Mesenchymal stem cell (in vitro differentiated cells and primary cell): Measurements from ENCODE around the gene GABRR2.

Experiments used
- DNase-seq: peaks from one replicate; pipeline ENCODE4 v3.0.0-alpha.2; 2013
- H2AFZ ChIP-seq: one replicate; pipeline ENCODE4 v1.6.1; 2013; ENCODE audit warnings: low read depth, mild to moderate bottlenecking, control low read depth, inconsistent platforms, low read length, moderate library complexity
- H2AK5ac ChIP-seq: 2 replicates; pipeline ENCODE4 v1.6.1; 2013; ENCODE audit warnings: low read length, moderate library complexity, mild to moderate bottlenecking, inconsistent platforms; ENCODE audit not compliant: severe bottlenecking
- H2BK120ac ChIP-seq: one replicate; pipeline ENCODE4 v1.6.1; 2013; ENCODE audit warnings: low read depth, mild to moderate bottlenecking, inconsistent platforms, low read length, moderate library complexity
- H2BK12ac ChIP-seq, 2 experiments: one replicate each; pipeline ENCODE4 v1.6.1; 2013; ENCODE audit warnings: inconsistent platforms in 2 of 2, low read length in 2 of 2, mild to moderate bottlenecking in 2 of 2, moderate library complexity in 2 of 2, control low read depth in 1 of 2
- H2BK15ac ChIP-seq: one replicate; pipeline ENCODE4 v1.6.1; 2013; ENCODE audit warnings: mild to moderate bottlenecking, low read depth, inconsistent platforms; ENCODE audit not compliant: poor library complexity, severe bottlenecking
- H2BK5ac ChIP-seq: 2 replicates; pipeline ENCODE4 v1.6.1; 2013; ENCODE audit warnings: low read depth, mild to moderate bottlenecking, low read length, control low read depth, inconsistent platforms; ENCODE audit not compliant: poor library complexity, severe bottlenecking
- H3K14ac ChIP-seq, 2 experiments: one replicate each; pipeline ENCODE4 v1.6.1; 2013; ENCODE audit warnings: inconsistent platforms in 2 of 2, low read length in 2 of 2, control low read depth in 1 of 2, mild to moderate bottlenecking in 1 of 2, moderate library complexity in 1 of 2
- H3K18ac ChIP-seq, 2 experiments: one replicate each; pipeline ENCODE4 v1.6.1; 2013; ENCODE audit warnings: inconsistent platforms in 2 of 2, low read length in 2 of 2, control low read depth in 1 of 2, low read depth in 1 of 2, mild to moderate bottlenecking in 1 of 2
- H3K23ac ChIP-seq, 2 experiments: one replicate each; pipeline ENCODE4 v1.6.1; 2013; ENCODE audit warnings: inconsistent platforms in 2 of 2, low read length in 2 of 2, mild to moderate bottlenecking in 2 of 2, moderate library complexity in 2 of 2, control low read depth in 1 of 2
- H3K27ac ChIP-seq: 2 replicates; pipeline ENCODE4 v1.5.1; 2013; ENCODE audit warnings: mild to moderate bottlenecking, moderate library complexity, low read length, control low read depth, inconsistent platforms; ENCODE audit not compliant: poor library complexity, severe bottlenecking
- H3K27me3 ChIP-seq, 2 experiments: 2 replicates each; pipeline versions ENCODE4 v1.6.1 to v1.7.0; 2013; ENCODE audit warnings: low read length in 2 of 2, mild to moderate bottlenecking in 2 of 2, moderate library complexity in 2 of 2, control low read depth in 1 of 2, inconsistent platforms in 1 of 2; ENCODE audit not compliant: control insufficient read depth in 1 of 2, insufficient read depth in 1 of 2
- H3K36me3 ChIP-seq, 2 experiments: 2 replicates each; pipeline versions ENCODE4 v1.6.1 to v1.7.0; 2013; ENCODE audit warnings: low read length in 2 of 2, control low read depth in 1 of 2, inconsistent platforms in 1 of 2, low read depth in 1 of 2, mild to moderate bottlenecking in 1 of 2; ENCODE audit not compliant: insufficient read depth in 2 of 2, control insufficient read depth in 1 of 2
- H3K4ac ChIP-seq, 2 experiments: one replicate each; pipeline ENCODE4 v1.6.1; 2013; ENCODE audit warnings: inconsistent platforms in 2 of 2, low read length in 2 of 2, mild to moderate bottlenecking in 2 of 2, moderate library complexity in 2 of 2, control low read depth in 1 of 2, low read depth in 1 of 2
- H3K4me1 ChIP-seq: 2 replicates; pipeline ENCODE4 v1.6.1; 2013; ENCODE audit warnings: low read depth, low read length, control low read depth; ENCODE audit not compliant: control insufficient read depth, insufficient read depth
- H3K4me2 ChIP-seq: 2 replicates; pipeline ENCODE4 v1.6.1; 2013; ENCODE audit warnings: low read length, mild to moderate bottlenecking, inconsistent platforms; ENCODE audit not compliant: poor library complexity, severe bottlenecking
- H3K4me3 ChIP-seq, 2 experiments: 2 replicates each; pipeline versions ENCODE4 v1.5.1 to v1.7.0; 2013; ENCODE audit warnings: low read length in 2 of 2, mild to moderate bottlenecking in 2 of 2, control low read depth in 1 of 2, low read depth in 1 of 2; ENCODE audit not compliant: insufficient read depth in 1 of 2
- H3K79me1 ChIP-seq: replicated peaks from 2 replicates; pipeline ENCODE4 v1.6.1; 2013; ENCODE audit warnings: mild to moderate bottlenecking, control low read depth, low read length, inconsistent platforms; ENCODE audit not compliant: poor library complexity, severe bottlenecking
- H3K9ac ChIP-seq: 2 replicates; pipeline ENCODE4 v1.7.0; 2013; ENCODE audit warnings: mild to moderate bottlenecking, low read length, moderate library complexity
- H3K9me3 ChIP-seq: 2 replicates; pipeline ENCODE4 v1.7.0; 2013; ENCODE audit warnings: mild to moderate bottlenecking, low read length; ENCODE audit not compliant: control insufficient read depth
- H4K8ac ChIP-seq: one replicate; pipeline ENCODE4 v1.6.1; 2013; ENCODE audit warnings: inconsistent platforms, mild to moderate bottlenecking, low read length, moderate library complexity
- H4K91ac ChIP-seq: one replicate; pipeline ENCODE4 v1.6.1; 2013; ENCODE audit warnings: mild to moderate bottlenecking, low read length, inconsistent platforms
- WGBS: methylation state at CpG from one replicate; pipeline ENCODE4 v1.1.7; 2013; ENCODE audit warnings: mixed read lengths; 5-methylcytosine and 5-hydroxymethylcytosine counted together

The GABRR2 gene

DNA sequence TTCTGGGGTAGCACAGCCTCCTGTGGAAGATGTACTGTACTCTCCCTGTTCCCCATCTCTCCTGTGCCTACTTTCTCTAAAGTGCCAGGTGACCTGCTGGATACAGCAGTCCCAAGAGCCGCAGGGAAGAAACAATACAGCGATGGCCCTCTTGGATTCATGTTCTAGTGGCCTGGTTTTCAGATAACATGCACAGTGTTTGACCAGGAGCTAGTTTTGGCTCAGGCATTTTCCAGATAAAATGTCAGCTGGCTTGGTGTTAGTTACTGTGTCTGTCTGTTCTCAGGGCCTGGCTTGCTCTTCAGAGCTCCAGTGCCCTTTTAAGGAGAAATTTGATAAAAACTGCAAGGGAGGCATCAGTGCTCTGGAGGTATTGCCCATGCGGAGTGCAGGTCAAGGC, 41.3 kb downstream of the GABRR2 start:
- Histone ChIP-seq H2AFZ (no peak overlapping the region), H4K8ac (no peak overlapping the region), H3K27me3 (peaks cover 21 to 57% of the 10 kb centered on the region in 2 experiments), H2BK5ac (no peak overlapping the region), H2AK5ac (no peak overlapping the region), H3K4me2 (no peak overlapping the region), H3K4ac (no peak overlapping the region), H2BK15ac (no peak overlapping the region), H3K9ac (no peak overlapping the region), H3K79me1 (no peaks in the 10 kb centered on the region), H3K27ac (no peak overlapping the region), H3K18ac (no peak overlapping the region), H4K91ac (no peak overlapping the region), H3K9me3 (no peaks in the 10 kb centered on the region), H2BK12ac (no peak overlapping the region), H3K23ac (no peak overlapping the region), H3K4me3 (no peak overlapping the region), H2BK120ac (no peak overlapping the region), H3K36me3 (no peaks in the 10 kb centered on the region), H3K14ac (no peak overlapping the region), H3K4me1 (peaks cover 2% of the 10 kb centered on the region)
- 100% methylated on average over 3 of the region's 3 CpGs for WGBS
- DNase-seq: no peak

DNA sequence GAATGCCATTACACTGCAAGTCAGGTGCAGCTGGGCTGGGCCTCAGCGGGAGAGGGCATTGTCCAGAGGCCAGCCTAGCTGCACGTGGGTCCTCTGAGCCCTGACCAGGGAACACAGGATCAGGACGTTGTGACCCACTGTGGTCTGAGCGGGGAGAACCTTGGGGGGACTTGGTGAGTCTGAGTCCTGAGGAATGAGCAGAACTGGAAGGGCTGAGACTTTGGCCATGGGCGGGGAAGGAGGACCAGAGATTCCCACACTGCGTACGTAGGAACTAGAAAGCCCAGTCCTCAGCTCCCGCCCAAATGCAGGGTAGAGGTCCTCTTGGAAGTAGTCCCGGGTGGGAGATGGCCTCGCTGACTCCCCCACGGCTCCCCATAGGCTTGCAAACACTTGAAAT, 42.5 kb downstream of the GABRR2 start:
- Histone ChIP-seq H3K23ac (no peak overlapping the region), H3K27ac (no peak overlapping the region), H4K91ac (no peak overlapping the region), H2AFZ (no peak overlapping the region), H3K27me3 (peaks cover 16 to 59% of the 10 kb centered on the region in 2 experiments), H3K4ac (no peak overlapping the region), H2BK5ac (no peak overlapping the region), H3K14ac (no peak overlapping the region), H4K8ac (no peak overlapping the region), H2BK12ac (no peak overlapping the region), H3K79me1 (no peaks in the 10 kb centered on the region), H2BK15ac (no peak overlapping the region), H3K4me2 (no peak overlapping the region), H3K36me3 (no peaks in the 10 kb centered on the region), H3K18ac (no peak overlapping the region), H3K9ac (no peak overlapping the region), H3K4me3 (no peak overlapping the region), H2AK5ac (no peak overlapping the region), H2BK120ac (no peak overlapping the region), H3K4me1 (peaks cover 6% of the 10 kb centered on the region), H3K9me3 (no peaks in the 10 kb centered on the region)
- DNase-seq: no peak
- WGBS: 91% methylated on average over 11 of the region's 11 CpGs

DNA sequence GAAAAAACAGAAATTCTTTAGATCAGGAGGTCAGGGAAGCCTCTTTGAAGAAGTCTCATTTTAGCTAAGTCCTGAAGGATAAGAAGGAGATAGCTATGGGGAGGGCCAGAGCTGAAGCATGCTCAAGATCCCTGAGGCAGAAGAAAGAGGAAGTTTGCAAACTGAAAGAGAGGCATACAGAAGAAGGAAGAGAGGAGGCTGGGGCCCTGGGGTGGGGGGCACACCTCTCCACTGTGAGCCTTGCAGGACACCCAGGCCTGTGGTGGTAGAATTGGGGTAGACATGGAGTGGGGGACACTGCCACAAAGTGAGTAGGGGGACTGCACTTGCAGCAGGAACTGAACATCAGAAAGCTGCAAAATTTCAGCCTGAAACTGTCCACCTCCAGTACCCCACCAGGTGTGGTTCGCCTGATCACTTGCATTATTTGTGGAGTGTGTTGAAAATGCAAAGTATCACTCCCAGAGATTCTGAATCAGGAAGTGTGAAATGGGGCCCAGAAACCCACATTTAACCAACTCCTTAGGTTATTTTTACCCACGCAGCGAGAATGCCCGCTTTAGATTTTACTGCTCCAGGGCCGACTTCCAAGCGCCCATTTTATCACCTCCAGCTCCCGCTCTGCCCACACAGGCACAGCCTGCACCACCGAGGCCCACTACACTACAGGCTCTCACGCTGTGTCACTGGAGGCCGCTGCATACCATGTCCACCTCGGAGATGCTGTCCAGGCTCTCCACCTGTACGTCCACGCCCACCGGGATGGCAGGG, 44.0 kb downstream of the GABRR2 start:
- 94% methylated on average over 14 of the region's 14 CpGs for WGBS

DNA sequence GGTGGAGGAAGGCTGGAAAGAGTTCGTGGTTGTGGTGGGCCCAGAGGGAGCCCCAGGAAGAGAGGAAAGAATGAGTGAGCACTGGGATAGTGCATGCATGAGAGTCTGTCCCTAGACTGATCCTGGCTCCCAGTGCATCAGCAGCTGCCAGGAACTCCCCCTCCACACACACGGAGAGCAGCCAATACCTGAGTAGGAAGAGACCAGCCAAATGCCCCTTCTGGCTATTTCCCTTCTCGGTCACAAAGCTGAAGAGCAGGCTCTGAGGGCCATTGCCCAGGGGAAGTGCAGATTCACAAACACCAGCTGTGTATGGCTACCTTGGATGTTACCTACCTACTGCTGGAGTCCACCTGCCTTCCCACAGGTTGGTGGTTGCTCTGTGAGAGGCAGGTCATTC, 45.1 kb downstream of the GABRR2 start:
- no peak overlapping the region for H2AFZ ChIP-seq
- 62% methylated on average over 3 of the region's 3 CpGs for WGBS
- H2BK120ac ChIP-seq: no peak overlapping the region

More for the DNA sequence above, 44.0 kb downstream of the GABRR2 start:
- H2BK12ac ChIP-seq: no peak overlapping the region
- H3K18ac ChIP-seq: no peak overlapping the region
- peaks cover 16 to 68% of the 10 kb centered on the region in 2 experiments for H3K27me3 ChIP-seq
- H3K36me3 ChIP-seq: no peaks in the 10 kb centered on the region
- no peak overlapping the region for H3K4me2 ChIP-seq
- no peak overlapping the region for H2BK5ac ChIP-seq
- no peak overlapping the region for H3K14ac ChIP-seq
- H4K8ac ChIP-seq: no peak overlapping the region
- no peak overlapping the region for H3K9ac ChIP-seq
- H3K79me1 ChIP-seq: no peaks in the 10 kb centered on the region
- no peak overlapping the region for H2AFZ ChIP-seq
- no peak overlapping the region for H2BK120ac ChIP-seq
- DNase-seq: no peak
- H2AK5ac ChIP-seq: no peak overlapping the region
- H3K4ac ChIP-seq: no peak overlapping the region
- H4K91ac ChIP-seq: no peak overlapping the region
- H3K4me1 ChIP-seq: peaks cover 6% of the 10 kb centered on the region
- H3K9me3 ChIP-seq: no peaks in the 10 kb centered on the region
- no peak overlapping the region for H3K27ac ChIP-seq
- no peak overlapping the region for H3K4me3 ChIP-seq
- H3K23ac ChIP-seq: no peak overlapping the region
- H2BK15ac ChIP-seq: no peak overlapping the region

More for the DNA sequence above, 45.1 kb downstream of the GABRR2 start:
- Histone ChIP-seq H3K18ac (no peak overlapping the region), H4K91ac (no peak overlapping the region), H4K8ac (no peak overlapping the region), H3K36me3 (no peaks in the 10 kb centered on the region), H2BK15ac (no peak overlapping the region), H3K4me1 (peaks cover 6% of the 10 kb centered on the region), H3K9me3 (no peaks in the 10 kb centered on the region), H3K79me1 (no peaks in the 10 kb centered on the region), H3K23ac (no peak overlapping the region), H3K27me3 (peaks cover 20 to 72% of the 10 kb centered on the region in 2 experiments), H3K27ac (no peak overlapping the region), H2BK12ac (no peak overlapping the region), H3K4ac (no peak overlapping the region), H2AK5ac (no peak overlapping the region), H3K4me3 (no peak overlapping the region), H3K14ac (peak overlapping the region in 1 of 2 experiments; percentile 36), H2BK5ac (no peak overlapping the region), H3K9ac (no peak overlapping the region), H3K4me2 (no peak overlapping the region)
- DNase-seq: no peak
